NCI-H1930 (cell line): ENCODE results near the gene CIBAR2.
A peak's percentile ranks its signal among the peaks of the same experiment; 100 is the strongest.

ENCODE experiments used
- DNase-seq, 2 experiments: peaks; one replicate each; lab custom pipeline; 2025; lab: John Stamatoyannopoulos, UW

CIBAR2 gene

GRCh38 chr16:85103114-85104079 is 8.9 kb downstream of the CIBAR2 start:
- DNase-seq, result no peak

- no peak for DNase-seq
Measured at GRCh38 chr16:85101956-85102630, 10.2 kb downstream of the CIBAR2 start.

GRCh38 chr16:85100265-85100664 is 12.0 kb downstream of the CIBAR2 start:
- no peak for DNase-seq

- DNase-seq, result no peak
Measured at GRCh38 chr16:85098565-85098964, 13.7 kb downstream of the CIBAR2 start.

GRCh38 chr16:85096921-85097320 is 15.4 kb downstream of the CIBAR2 start:
- DNase-seq, result no peak

GRCh38 chr16:85094812-85095211 is 17.5 kb downstream of the CIBAR2 start:
- DNase-seq, result no peak

GRCh38 chr16:85094176-85094805 is 18.0 kb downstream of the CIBAR2 start:
- no peak for DNase-seq

- DNase-seq, result no peak
Measured at GRCh38 chr16:85093705-85094104, 18.6 kb downstream of the CIBAR2 start.

- no peak for DNase-seq
Measured at GRCh38 chr16:85092851-85093250, 19.4 kb downstream of the CIBAR2 start.

GRCh38 chr16:85092309-85092708 is 20.0 kb downstream of the CIBAR2 start:
- DNase-seq, result no peak

GRCh38 chr16:85091522-85091910 is 20.8 kb downstream of the CIBAR2 start:
- no peak for DNase-seq

GRCh38 chr16:85090873-85091521 is 21.3 kb downstream of the CIBAR2 start:
- DNase-seq, result no peak

- DNase-seq, result no peak
Measured at GRCh38 chr16:85090181-85090580, 22.1 kb downstream of the CIBAR2 start.

- DNase-seq, result no peak
Measured at GRCh38 chr16:85089525-85089924, 22.7 kb downstream of the CIBAR2 start.

GRCh38 chr16:85088570-85089199 is 23.6 kb downstream of the CIBAR2 start:
- no peak for DNase-seq

GRCh38 chr16:85087899-85088569 is 24.2 kb downstream of the CIBAR2 start:
- DNase-seq, result no peak

GRCh38 chr16:85086347-85087291 is 25.7 kb downstream of the CIBAR2 start:
- DNase-seq, result peak in 1 of 2 experiments; percentile 8

- no peak for DNase-seq
Measured at GRCh38 chr16:85085721-85086120, 26.6 kb downstream of the CIBAR2 start.

GRCh38 chr16:85084841-85085510 is 27.3 kb downstream of the CIBAR2 start:
- DNase-seq, result no peak
